GM23338 (cell line): Measurements from ENCODE around the gene GPR37L1. TPM values are rescaled to one million over a fixed set of nuclear protein-coding genes. Genes with fewer than 3 reads are reported as not detected.
A peak's percentile ranks its signal among the peaks of the same experiment; 100 is the strongest.

Experiments
- ATAC-seq: fragments of 200-7000 bp; cut with Tn5 transposase; 3 replicates; pipeline ENCODE4 v1.9.1; 2020
- DNase-seq: peaks from one replicate; pipeline ENCODE4 v3.0.0-alpha.2; 2015; ENCODE audit warnings: low spot score
- H2AFZ ChIP-seq: fragments of 200-600 bp; sonication (generic); 2 replicates; pipeline ENCODE4 v1.8.0; 2016; ENCODE audit warnings: antibody characterized with exemption, mild to moderate bottlenecking, moderate library complexity
- H3F3A ChIP-seq: fragments of 200-600 bp; sonication (generic); replicated peaks from 2 replicates; pipeline ENCODE4 v1.8.0; 2017; ENCODE audit warnings: antibody characterized with exemption, mixed run types, low read depth
- H3K27ac ChIP-seq: fragments of 200-600 bp; sonication (generic); 2 replicates; pipeline ENCODE4 v1.6.1; 2016; ENCODE audit warnings: low read depth
- H3K27me3 ChIP-seq: fragments of 200-600 bp; sonication (generic); 2 replicates; pipeline ENCODE4 v1.8.0; 2016; ENCODE audit warnings: mild to moderate bottlenecking, mixed run types, moderate library complexity; ENCODE audit not compliant: insufficient read depth
- H3K36me3 ChIP-seq: fragments of 200-600 bp; sonication (generic); 2 replicates; pipeline ENCODE4 v1.8.0; 2016; ENCODE audit warnings: mild to moderate bottlenecking; ENCODE audit not compliant: insufficient read depth
- H3K4me1 ChIP-seq: fragments of 200-600 bp; sonication (generic); 2 replicates; pipeline ENCODE4 v1.8.0; 2016; ENCODE audit warnings: mild to moderate bottlenecking, moderate library complexity; ENCODE audit not compliant: insufficient read depth
- H3K4me2 ChIP-seq: fragments of 200-600 bp; sonication (generic); 2 replicates; pipeline ENCODE4 v1.7.1; 2017; ENCODE audit warnings: mixed run types
- H3K4me3 ChIP-seq: fragments of 200-600 bp; sonication (generic); 2 replicates; pipeline ENCODE4 v1.6.1; 2016; ENCODE audit warnings: mixed run types
- H3K79me2 ChIP-seq: fragments of 200-600 bp; sonication (generic); replicated peaks from 2 replicates; pipeline ENCODE4 v1.8.0; 2017; ENCODE audit warnings: mild to moderate bottlenecking; ENCODE audit not compliant: insufficient read depth
- H3K9me2 ChIP-seq: fragments of 200-600 bp; sonication (generic); 2 replicates; pipeline ENCODE4 v1.8.0; 2017; ENCODE audit not compliant: insufficient read depth
- H4K20me1 ChIP-seq: fragments of 200-600 bp; sonication (generic); replicated peaks from 2 replicates; pipeline ENCODE4 v1.8.0; 2017; ENCODE audit warnings: mild to moderate bottlenecking; ENCODE audit not compliant: insufficient read depth
- H3K27ac Mint-ChIP-seq: 2 replicates; pipeline ENCODE4 v1.8.0; 2020; ENCODE audit warnings: inconsistent platforms, mild to moderate bottlenecking, moderate library complexity, mixed read lengths
- H3K27me3 Mint-ChIP-seq: 3 replicates; pipeline ENCODE4 v1.8.0; 2022; ENCODE audit warnings: low read depth, mild to moderate bottlenecking, moderate library complexity, mixed read lengths, inconsistent platforms; ENCODE audit not compliant: insufficient read depth, poor library complexity
- H3K36me3 Mint-ChIP-seq: 3 replicates; pipeline ENCODE4 v1.8.0; 2021; ENCODE audit warnings: low read depth, mild to moderate bottlenecking, inconsistent platforms, moderate library complexity, mixed read lengths
- H3K4me1 Mint-ChIP-seq: 3 replicates; pipeline ENCODE4 v1.8.0; 2020; ENCODE audit warnings: mild to moderate bottlenecking, inconsistent platforms, mixed read lengths
- H3K4me3 Mint-ChIP-seq: 3 replicates; pipeline ENCODE4 v1.8.0; 2021; ENCODE audit warnings: moderate library complexity, mild to moderate bottlenecking, inconsistent platforms, mixed read lengths
- H3K9me3 Mint-ChIP-seq: 3 replicates; pipeline ENCODE4 v1.8.0; 2020; ENCODE audit warnings: moderate library complexity, mild to moderate bottlenecking, inconsistent platforms, mixed read lengths
- CREB1 ChIP-seq: fragments of 250-450 bp; sonication (Bioruptor Pico); IDR thresholded peaks from 2 replicates; pipeline ENCODE4 v1.5.0; 2020; ENCODE audit warnings: low read depth, mild to moderate bottlenecking, moderate library complexity
- CTCF ChIP-seq, 2 experiments: fragments of 200-600 bp in 1 of 2; sonication (generic) in 1 of 2; conservative IDR thresholded peaks; 2 replicates each; pipeline versions ENCODE4 v1.5.1 to v1.6.1; 2016 to 2017; ENCODE audit warnings: antibody characterized with exemption in 2 of 2, low read depth in 2 of 2, mild to moderate bottlenecking in 2 of 2, moderate library complexity in 1 of 2
- ETS1 ChIP-seq: IDR thresholded peaks from 2 replicates; pipeline ENCODE4 v1.6.1; 2016; ENCODE audit warnings: antibody characterized with exemption
- EZH2phosphoT487 ChIP-seq: fragments of 200-600 bp; sonication (generic); IDR thresholded peaks from one replicate; pipeline ENCODE4 v1.8.1; 2018; ENCODE audit warnings: antibody characterized with exemption; ENCODE audit not compliant: unreplicated experiment
- JUNB ChIP-seq: IDR thresholded peaks from one replicate; pipeline ENCODE4 v1.6.1; 2016; ENCODE audit warnings: antibody characterized with exemption; ENCODE audit not compliant: unreplicated experiment
- POLR2AphosphoS5 ChIP-seq: IDR thresholded peaks from 2 replicates; pipeline ENCODE4 v1.6.1; 2016; ENCODE audit warnings: antibody characterized with exemption, low read depth
- REST ChIP-seq: IDR thresholded peaks from one replicate; pipeline ENCODE4 v1.6.1; 2018; ENCODE audit warnings: antibody characterized with exemption; ENCODE audit not compliant: unreplicated experiment
- STAT1 ChIP-seq: IDR thresholded peaks from one replicate; pipeline ENCODE4 v1.6.1; 2016; ENCODE audit warnings: antibody characterized with exemption; ENCODE audit not compliant: unreplicated experiment
- ZNF331 ChIP-seq: fragments of 250-450 bp; sonication (Bioruptor Pico); IDR thresholded peaks from 2 replicates; pipeline ENCODE4 v1.5.0; 2020; ENCODE audit warnings: low read depth, mild to moderate bottlenecking, moderate library complexity
- polyA plus RNA-seq: library from polyadenylated mRNA; unstranded; fragments of >200 nt; fragmentation: Nextera tagmentation; extraction: Ambion mirVana; gene quantifications from 2 replicates; pipeline ENCODE4 v1.2.1, GENCODE V29; 2016
- total RNA-seq: library from RNA; depleted of rRNA; stranded (reverse); fragments of >200 nt; shearing (Covaris generic); gene quantifications from 2 replicates; pipeline ENCODE4 v1.2.3, GENCODE V29; 2014
- TF ChIP-seq, protein P1 (sequence below): fragments of 250-450 bp; sonication (Bioruptor Pico); IDR thresholded peaks from 2 replicates; pipeline ENCODE4 v1.5.0; 2020; ENCODE audit warnings: mild to moderate bottlenecking, moderate library complexity

The GPR37L1 gene
- total and polyA plus RNA-seq, 2 experiments from 2014 or later, result 0.08 to 0.21 TPM

DNA sequence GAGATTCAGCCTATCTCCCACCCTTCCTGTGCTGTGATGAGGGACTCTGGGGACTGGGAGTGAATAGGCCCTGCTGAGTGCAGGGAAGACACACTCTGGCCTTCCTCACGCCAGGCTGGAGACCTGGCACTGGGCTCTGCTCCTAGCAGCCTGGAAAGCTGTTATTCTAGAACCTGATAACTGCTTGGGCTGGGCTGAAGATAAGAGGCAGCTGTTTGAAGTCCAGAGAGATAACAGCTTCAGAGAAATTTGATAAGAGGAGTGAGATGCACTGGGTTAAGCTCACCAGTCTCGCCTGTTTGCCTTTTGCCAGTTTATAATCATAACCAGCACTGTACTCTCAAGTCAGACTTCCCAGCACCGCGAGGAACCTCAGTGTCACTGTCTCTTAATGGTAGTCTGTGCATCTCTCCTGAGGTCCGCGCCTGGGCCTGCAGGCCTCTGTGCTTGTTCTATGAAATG lies 46.6 kb upstream of the GPR37L1 start:
- Histone ChIP-seq H2AFZ (peak overlapping the region; percentile 56; the same call in 1 of the 2 replicates), H4K20me1 (no peaks in the 10 kb centered on the region), H3K4me3 (no peak overlapping the region), H3K36me3 (no peaks in the 10 kb centered on the region), H3K27me3 (no peaks in the 10 kb centered on the region), H3F3A (no peaks in the 10 kb centered on the region), H3K9me2 (no peaks in the 10 kb centered on the region), H3K4me2 (no peak overlapping the region), H3K79me2 (no peaks in the 10 kb centered on the region), H3K4me1 (no peaks in the 10 kb centered on the region), H3K27ac (no peak overlapping the region)
- no peaks in the 10 kb centered on the region for H3K36me3 Mint-ChIP-seq
- peak; percentile 41 for ATAC-seq
- TF ChIP-seq CREB1 (CRISPR knock-in tag) (no peak), ETS1 (no peak), POLR2AphosphoS5 (no peak), STAT1 (no peak), CTCF (conservative IDR thresholded peaks at IDR 0.05; ENCODE audit: low read depth in 2 of 2) (no peak), ZNF331 (CRISPR knock-in tag) (no peak), JUNB (no peak), EZH2phosphoT487 (no peak), REST (no peak)
- TF ChIP-seq, protein P1, sequence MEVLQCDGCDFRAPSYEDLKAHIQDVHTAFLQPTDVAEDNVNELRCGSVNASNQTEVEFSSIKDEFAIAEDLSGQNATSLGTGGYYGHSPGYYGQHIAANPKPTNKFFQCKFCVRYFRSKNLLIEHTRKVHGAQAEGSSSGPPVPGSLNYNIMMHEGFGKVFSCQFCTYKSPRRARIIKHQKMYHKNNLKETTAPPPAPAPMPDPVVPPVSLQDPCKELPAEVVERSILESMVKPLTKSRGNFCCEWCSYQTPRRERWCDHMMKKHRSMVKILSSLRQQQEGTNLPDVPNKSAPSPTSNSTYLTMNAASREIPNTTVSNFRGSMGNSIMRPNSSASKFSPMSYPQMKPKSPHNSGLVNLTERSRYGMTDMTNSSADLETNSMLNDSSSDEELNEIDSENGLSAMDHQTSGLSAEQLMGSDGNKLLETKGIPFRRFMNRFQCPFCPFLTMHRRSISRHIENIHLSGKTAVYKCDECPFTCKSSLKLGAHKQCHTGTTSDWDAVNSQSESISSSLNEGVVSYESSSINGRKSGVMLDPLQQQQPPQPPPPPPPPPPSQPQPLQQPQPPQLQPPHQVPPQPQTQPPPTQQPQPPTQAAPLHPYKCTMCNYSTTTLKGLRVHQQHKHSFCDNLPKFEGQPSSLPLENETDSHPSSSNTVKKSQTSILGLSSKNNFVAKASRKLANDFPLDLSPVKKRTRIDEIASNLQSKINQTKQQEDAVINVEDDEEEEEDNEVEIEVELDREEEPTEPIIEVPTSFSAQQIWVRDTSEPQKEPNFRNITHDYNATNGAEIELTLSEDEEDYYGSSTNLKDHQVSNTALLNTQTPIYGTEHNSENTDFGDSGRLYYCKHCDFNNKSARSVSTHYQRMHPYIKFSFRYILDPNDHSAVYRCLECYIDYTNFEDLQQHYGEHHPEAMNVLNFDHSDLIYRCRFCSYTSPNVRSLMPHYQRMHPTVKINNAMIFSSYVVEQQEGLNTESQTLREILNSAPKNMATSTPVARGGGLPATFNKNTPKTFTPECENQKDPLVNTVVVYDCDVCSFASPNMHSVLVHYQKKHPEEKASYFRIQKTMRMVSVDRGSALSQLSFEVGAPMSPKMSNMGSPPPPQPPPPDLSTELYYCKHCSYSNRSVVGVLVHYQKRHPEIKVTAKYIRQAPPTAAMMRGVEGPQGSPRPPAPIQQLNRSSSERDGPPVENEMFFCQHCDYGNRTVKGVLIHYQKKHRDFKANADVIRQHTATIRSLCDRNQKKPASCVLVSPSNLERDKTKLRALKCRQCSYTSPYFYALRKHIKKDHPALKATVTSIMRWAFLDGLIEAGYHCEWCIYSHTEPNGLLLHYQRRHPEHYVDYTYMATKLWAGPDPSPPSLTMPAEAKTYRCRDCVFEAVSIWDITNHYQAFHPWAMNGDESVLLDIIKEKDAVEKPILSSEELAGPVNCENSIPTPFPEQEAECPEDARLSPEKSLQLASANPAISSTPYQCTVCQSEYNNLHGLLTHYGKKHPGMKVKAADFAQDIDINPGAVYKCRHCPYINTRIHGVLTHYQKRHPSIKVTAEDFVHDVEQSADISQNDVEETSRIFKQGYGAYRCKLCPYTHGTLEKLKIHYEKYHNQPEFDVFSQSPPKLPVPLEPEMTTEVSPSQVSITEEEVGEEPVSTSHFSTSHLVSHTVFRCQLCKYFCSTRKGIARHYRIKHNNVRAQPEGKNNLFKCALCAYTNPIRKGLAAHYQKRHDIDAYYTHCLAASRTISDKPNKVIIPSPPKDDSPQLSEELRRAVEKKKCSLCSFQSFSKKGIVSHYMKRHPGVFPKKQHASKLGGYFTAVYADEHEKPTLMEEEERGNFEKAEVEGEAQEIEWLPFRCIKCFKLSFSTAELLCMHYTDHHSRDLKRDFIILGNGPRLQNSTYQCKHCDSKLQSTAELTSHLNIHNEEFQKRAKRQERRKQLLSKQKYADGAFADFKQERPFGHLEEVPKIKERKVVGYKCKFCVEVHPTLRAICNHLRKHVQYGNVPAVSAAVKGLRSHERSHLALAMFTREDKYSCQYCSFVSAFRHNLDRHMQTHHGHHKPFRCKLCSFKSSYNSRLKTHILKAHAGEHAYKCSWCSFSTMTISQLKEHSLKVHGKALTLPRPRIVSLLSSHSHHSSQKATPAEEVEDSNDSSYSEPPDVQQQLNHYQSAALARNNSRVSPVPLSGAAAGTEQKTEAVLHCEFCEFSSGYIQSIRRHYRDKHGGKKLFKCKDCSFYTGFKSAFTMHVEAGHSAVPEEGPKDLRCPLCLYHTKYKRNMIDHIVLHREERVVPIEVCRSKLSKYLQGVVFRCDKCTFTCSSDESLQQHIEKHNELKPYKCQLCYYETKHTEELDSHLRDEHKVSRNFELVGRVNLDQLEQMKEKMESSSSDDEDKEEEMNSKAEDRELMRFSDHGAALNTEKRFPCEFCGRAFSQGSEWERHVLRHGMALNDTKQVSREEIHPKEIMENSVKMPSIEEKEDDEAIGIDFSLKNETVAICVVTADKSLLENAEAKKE (CRISPR knock-in tag), result no peak
- no peak overlapping the region for H3K4me3 Mint-ChIP-seq
- H3K9me3 Mint-ChIP-seq, result no peaks in the 10 kb centered on the region
- no peak overlapping the region for H3K27ac Mint-ChIP-seq
- H3K4me1 Mint-ChIP-seq, result peaks cover 4% of the 10 kb centered on the region
- no peak for DNase-seq
- peaks cover 3% of the 10 kb centered on the region for H3K27me3 Mint-ChIP-seq
